Activated T-helper 1 cell treated with Interleukin-2 at 50 U/mL for 16 hours (primary cell): ENCODE measurements around the gene FHL2.

Source experiments
- DNase-seq: peaks from one replicate; pipeline ENCODE4 v3.0.0-alpha.2; 2020; ENCODE audit warnings: low read depth

Gene FHL2

GRCh38 chr2:105397025-105397722 is 1.7 kb downstream of the FHL2 start:
- no peak for DNase-seq

DNA sequence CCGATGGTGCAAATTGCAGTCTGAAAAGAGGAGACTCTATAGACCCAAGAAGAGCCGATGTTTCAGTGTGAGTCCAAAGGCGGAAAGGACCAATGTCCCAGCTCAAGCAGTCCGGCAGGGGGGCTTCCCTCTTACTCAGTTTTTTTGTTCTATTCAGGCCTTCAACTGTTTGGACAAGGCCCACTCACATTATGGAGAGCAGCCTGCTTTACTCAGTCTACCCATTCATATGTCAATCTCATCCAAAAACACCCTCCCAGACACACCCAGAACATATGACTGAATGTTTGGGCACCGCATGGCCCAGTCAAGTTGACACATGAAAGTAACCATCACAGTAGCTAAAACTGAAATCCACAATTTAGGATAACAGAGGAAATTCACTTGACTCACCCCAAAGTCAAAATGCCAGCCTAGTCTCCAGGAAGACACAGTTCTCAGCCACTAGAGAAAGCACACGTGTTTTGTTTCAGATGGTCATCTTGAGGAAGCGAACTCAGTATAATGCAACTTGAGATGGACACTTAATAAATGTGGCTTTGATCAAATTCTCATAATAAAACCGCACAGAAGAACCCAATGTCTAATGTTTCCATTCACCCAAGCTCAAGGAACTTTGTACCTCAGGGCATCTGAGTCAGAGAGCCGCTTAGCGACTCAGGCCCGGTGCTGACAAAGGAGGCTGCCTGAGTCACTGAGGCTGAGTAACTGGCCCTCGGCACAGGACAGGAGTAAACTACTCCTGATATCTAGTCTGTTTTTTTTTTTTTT is 2.4 kb downstream of the FHL2 start:
- DNase-seq = no peak

- no peak for DNase-seq
Measured at GRCh38 chr2:105395691-105396090, 3.2 kb downstream of the FHL2 start.

DNA sequence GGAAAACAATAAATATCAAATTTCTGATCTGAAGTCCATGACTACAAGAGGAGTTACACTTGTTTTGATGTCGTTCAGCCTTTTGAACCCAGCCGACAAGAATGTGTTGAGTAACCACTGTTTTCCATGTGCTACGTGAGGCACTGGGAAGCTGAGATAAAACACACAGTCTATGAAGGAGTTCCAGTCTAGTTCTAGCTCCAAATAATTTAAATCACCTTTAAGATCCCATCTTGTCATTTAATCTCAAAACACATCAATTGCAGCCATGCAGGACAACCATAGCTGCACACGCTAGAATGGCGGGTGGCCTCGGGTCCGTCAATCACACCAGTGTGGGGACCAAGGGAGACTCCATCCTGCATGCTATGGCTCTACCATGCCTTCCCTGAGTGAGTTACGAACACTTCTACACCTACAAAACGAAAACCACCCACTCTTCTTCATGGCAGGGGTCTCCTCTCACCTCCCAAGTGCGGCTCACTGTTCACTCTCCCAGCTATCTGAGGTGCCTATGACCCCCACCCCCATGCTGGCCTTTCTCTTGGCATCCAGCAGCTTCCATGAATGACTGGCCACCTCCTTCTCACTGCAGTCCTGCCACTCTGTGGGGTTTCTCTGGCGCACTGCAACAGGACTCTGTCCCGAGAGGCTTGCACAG is 3.8 kb downstream of the FHL2 start:
- no peak for DNase-seq

- DNase-seq = no peak
Measured at GRCh38 chr2:105393373-105394055, 5.3 kb downstream of the FHL2 start.

GRCh38 chr2:105391763-105392662 is 6.8 kb downstream of the FHL2 start:
- DNase-seq = no peak

DNA sequence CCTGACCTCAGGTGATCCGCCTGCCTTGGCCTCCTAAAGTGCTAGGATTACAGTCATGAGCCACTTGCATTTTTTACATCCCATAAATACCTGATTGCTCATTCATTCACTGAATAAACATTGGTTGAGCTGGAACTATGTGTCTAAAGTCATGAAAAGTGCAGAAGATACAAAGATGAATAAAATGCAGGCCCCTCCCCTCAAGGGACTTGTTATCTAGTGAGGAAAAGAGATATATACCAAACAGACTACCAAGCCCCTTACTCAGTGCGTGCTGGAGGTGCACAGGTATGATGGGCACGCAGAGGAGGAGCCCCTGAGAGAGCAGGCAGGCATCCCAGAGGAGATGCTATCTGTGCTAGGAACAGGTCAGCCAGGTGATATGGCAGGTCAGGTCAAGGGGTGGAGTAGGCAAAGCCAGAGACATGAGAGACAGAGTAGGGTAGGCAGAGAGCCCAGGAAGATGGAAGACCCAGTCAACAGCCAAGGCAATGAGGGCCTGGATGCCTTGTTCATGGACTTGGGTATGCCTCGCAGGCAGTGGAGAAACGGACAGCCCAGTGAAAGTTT is 7.7 kb downstream of the FHL2 start:
- no peak for DNase-seq

DNA sequence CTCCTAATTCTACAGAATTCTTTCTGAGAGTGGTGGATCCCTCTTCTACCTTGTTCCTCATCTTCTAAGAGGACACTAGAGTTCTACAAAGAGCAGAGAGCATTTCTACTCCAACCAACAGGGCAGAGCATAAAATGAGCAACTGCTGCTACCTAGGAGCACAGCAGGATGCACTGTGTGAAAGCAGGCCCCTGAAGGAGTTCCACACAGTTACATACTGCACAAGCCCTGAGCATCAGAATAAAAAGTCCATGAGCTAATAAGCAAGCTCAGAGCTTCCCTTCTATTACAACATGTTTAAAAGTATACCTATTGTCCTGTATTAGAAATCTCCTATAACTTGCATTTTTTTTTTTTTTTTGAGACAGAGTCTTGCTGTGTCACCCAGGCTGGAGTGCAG is 8.4 kb downstream of the FHL2 start:
- DNase-seq = no peak

GRCh38 chr2:105388971-105389381 is 9.9 kb downstream of the FHL2 start:
- DNase-seq = no peak

GRCh38 chr2:105387225-105387624 is 11.6 kb downstream of the FHL2 start:
- no peak for DNase-seq

DNA sequence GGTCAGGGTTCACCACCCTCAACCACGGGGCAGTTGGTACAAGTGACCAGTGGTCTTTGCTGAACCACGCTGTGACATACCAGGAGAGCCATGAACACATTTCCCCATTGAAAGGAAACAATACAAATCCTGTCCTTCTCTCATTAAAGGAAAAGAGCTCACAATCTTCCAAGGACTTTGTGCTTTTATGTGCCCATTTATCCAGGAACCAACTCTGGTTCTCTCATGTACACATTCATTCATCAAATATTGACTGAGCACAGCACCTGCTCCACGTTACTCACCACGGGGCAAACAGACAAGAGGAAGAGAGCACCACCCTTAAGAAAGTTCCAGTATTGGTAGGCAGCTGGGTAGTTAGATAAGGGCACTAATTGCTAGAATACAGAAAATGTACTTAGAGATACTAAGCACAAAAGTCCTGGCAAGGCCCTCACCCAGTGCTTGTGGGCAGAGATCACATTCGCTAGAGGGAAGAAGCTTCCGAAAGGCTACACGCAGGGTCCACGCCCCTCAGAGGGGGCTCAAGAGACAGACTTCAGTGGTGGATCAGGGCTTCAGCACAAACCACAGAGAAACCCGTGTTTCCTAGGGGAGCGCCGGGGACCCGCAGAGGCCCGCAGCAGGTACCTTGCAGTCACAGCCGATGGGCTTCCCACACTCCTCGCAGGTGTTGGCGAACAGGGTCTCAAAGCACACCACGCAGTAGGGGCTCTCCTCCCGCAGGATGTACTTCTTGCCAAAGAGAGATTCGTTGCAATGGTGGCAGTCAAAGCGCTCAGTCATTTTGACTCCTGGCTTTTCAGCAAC is 12.9 kb downstream of the FHL2 start:
- no peak for DNase-seq

GRCh38 chr2:105384861-105385260 is 14.0 kb downstream of the FHL2 start:
- no peak for DNase-seq

DNA sequence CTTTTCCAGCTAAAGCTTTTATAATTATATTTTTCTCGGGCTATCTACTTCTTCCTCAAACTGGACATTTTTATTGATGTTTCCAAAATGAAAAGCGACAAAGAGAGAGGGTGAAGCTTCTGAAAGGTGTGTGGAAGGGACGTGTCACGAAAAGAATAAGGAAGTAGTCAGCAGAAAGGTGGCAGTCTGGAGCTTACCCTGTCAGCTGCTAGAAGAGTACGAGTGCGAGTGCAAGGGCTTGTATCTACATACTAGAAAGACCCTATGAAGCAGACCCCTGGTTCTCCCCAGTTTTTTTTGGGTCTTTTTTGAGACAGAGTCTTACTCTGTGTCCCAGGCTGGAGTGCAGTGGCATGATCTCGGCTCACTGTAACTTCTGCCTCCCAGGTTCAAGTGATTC is 14.6 kb downstream of the FHL2 start:
- no peak for DNase-seq

GRCh38 chr2:105383432-105384166 is 15.3 kb downstream of the FHL2 start:
- no peak for DNase-seq

GRCh38 chr2:105382177-105382576 is 16.7 kb downstream of the FHL2 start:
- DNase-seq = no peak

GRCh38 chr2:105381101-105381668 is 17.7 kb downstream of the FHL2 start:
- no peak for DNase-seq

GRCh38 chr2:105380432-105381100 is 18.3 kb downstream of the FHL2 start:
- no peak for DNase-seq

GRCh38 chr2:105379741-105380186 is 19.1 kb downstream of the FHL2 start:
- DNase-seq = no peak
